SK-N-DZ (cell line): ENCODE results near the gene AQP2. TPM values are rescaled to one million over a fixed set of nuclear protein-coding genes. Genes with fewer than 3 reads are reported as not detected.

ENCODE experiments used
- DNase-seq: peaks from one replicate; pipeline ENCODE4 v3.0.0-alpha.2; 2015; ENCODE audit warnings: low spot score
- polyA plus RNA-seq, 2 experiments: library from polyadenylated mRNA; depleted of rRNA; stranded (reverse); fragments of >200 nt; gene quantifications; 2 replicates each; pipeline ENCODE4 v1.2.3, GENCODE V29; 2014

Gene AQP2
- 0.14 TPM in 1 of 2 replicates, not detected in the other for polyA plus RNA-seq (2014; cell fraction: cytosol; rRNA removed)
- polyA plus RNA-seq (2014; cell fraction: nucleus; rRNA removed): not detected in 2 replicates

DNA sequence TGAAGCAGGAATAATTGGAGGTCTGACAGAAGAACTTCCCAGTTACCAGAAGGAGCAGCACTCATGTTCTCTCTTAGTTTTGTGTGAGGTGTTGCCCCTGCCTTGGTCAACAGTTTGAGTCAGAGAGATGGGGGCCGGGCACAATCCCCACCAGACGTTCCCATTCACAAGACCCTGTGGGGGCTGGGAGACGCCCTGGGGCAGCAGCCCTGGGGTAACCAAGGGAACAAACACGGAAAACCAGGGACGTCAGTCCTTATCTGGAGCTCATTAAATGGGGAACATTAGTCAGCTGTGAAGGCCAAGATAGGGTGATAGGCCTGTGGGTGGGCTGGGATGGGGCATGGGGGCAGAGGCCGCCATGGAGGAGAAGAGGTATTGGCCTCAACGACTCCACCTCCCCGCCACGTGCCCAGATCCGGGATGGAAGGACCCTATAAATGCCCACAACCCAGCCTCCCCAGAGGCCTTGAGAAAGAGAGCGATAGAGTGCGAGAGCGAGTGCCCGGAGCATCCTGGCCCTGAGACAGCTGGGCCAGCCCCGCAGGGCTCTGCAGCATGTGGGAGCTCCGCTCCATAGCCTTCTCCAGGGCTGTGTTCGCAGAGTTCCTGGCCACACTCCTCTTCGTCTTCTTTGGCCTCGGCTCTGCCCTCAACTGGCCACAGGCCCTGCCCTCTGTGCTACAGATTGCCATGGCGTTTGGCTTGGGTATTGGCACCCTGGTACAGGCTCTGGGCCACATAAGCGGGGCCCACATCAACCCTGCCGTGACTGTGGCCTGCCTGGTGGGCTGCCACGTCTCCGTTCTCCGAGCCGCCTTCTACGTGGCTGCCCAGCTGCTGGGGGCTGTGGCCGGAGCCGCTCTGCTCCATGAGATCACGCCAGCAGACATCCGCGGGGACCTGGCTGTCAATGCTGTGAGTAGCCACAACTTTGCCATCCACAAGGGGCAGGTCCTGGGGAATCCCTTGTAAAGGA lies at the start of gene AQP2:
Gene AQP2 (plus strand): TSS at position 465 of the 979 bp plus-strand sequence. CDS start 94 bp downstream, at position 559.
- no peak for DNase-seq

DNA sequence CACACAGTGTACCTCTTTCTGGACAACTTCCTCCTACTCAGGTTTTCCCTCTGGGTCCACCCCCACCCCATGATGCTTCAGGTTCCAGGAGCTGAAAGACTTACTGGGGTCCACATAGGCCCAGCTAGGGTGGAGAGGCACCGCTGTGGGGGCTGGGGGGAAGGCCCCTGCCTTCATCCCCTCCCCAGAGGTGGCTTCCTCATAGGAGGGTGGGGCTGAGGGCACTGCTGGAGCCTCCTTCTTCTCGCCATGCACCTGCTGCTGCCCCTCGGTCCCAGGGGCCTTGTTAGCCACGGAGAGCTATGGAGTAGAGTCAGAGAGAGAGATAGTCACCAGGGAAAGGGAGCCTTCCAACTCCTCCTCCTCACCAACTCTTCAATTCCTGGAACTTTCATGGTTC lies 49.5 kb upstream of the AQP2 start:
- no peak for DNase-seq

DNA sequence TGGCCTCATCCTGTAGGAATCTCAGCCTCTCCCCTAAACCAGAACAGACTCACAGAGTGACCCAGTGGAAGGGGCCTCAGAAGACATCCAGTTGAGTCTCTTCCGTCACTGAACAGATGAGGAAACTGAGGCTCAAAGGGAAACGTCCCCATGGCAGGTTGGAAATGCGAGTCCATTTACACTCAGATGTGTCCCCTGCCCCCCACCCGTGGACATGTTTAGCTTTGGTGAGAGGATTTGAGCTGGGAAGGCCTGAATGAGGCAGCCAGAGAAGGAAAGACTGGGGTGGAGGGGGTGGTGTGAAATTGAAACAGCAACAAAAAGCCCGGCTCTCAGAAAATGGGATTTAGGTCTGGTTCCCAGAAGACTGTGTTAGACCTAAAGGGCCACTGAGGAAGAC lies 48.6 kb upstream of the AQP2 start:
- DNase-seq: no peak

GRCh38 chr12:49902399-49903350 lies 47.9 kb upstream of the AQP2 start:
- peak; percentile 99 for DNase-seq

- DNase-seq: no peak
Measured at GRCh38 chr12:49903351-49903699, 47.2 kb upstream of the AQP2 start.

GRCh38 chr12:49903700-49904423 lies 46.7 kb upstream of the AQP2 start, which contains the start of gene FAIM2:
TSS of gene FAIM2 (minus strand) at chr12:49903900. CDS start at chr12:49903792, 108 bp downstream.
- DNase-seq: peak; percentile 90

DNA sequence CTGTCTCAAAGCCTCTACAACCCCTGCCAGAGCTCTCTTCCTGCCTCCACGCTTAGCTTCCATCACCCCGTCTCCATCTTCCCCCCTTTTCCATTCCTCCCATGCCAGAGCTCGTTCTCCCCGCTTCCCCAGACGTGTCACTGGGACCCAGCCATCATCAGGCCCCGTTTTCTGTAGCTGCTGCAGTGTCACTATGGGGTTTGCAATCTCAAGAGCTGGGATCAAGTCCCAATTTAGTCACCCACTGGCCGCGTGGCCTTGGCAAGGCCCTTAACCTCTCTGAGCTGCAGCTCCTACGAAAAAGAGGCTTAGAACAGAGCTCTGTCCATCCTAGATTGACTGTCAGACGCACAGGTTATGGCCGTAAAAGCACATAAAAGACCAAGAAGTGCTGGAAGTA lies 45.9 kb upstream of the AQP2 start:
- no peak for DNase-seq

- DNase-seq: no peak
Measured at GRCh38 chr12:49905718-49906314, 44.7 kb upstream of the AQP2 start.

GRCh38 chr12:49907352-49907751 lies 43.2 kb upstream of the AQP2 start:
- DNase-seq: no peak

DNA sequence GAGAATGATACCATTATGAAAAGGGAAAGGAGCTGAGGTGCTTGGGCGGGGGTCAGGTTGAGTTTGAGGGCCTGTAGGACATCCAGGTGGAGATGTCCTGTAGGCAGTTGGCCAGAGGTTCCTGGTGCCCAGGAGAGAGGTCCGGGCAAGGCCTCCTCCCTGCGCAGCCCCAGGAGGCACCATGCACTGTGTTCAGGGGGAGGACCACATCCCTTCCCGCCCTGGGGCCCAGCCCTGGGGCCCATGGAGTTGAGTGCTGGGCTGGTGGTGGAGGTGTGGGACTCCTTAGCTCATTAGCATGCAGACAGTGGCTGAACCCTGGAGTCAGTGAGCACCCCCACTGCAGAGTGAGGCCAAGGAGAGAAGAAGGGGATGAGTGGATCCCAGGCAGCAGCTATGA lies 41.2 kb upstream of the AQP2 start:
- no peak for DNase-seq

GRCh38 chr12:49909826-49910225 lies 40.7 kb upstream of the AQP2 start:
- DNase-seq: peak; percentile 62

- no peak for DNase-seq
Measured at GRCh38 chr12:49910331-49911212, 40.0 kb upstream of the AQP2 start.

DNA sequence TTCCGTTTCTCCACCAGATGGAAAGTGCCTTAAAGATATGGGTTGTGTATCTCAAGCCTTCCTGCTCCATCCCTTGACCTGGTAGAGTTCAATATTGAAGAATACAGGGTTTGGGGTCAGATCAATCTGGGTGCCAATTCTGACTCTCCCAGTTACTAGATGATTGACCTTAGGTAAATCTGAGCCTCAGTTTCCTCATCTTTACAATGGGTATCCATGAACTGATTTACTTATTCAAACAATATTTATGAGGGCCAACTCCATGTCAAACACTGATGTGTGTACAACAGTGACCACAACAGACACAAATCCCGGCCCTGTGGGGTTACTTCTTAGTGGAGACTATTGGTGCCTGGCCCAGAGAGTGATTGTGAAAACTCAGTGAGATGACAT lies 39.3 kb upstream of the AQP2 start:
- no peak for DNase-seq

DNA sequence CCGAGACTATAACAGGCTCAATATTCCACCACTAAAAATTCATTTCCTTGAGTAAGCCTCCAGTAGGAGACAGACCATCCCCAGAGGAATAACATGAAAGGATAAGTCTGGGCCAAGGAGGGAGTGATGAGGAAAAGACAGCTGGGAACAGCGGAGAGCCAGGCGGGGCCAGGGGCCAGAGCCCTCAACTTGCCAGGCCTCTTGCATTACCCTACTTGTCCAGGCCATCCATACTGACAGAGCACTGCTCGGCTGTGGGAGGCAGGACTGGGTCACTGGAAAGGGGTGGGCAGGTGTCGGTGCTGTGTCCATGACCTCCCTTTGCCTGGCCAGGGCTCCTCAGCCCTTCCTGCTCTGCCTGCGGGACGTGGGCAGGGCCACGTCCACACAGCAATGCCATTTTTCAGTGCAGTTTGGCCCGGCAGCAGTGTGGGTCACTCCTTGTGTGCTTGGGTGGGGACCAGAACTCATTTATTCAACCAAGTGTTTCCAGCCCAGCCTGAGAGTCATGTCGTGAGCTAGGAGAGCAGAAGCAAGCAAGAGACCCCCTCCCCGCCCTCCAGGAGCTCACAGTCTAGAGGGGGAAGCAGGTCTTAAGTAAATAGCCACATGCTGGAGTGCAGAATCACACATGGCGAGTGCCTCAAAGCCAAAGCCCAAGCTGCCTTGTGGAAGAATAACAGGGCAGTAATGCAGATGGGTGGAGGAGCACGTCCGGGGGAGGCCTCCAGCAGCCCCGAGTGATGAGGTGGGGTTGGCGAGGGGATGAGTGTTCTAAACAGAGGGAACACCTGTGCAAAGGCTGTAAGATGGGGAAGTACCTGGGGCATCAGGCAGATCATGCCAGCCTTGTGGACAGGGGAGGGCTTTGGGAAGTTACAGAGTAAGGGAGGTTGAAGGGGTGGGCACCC lies 37.9 kb upstream of the AQP2 start:
- no peak for DNase-seq

GRCh38 chr12:49916129-49916919 lies 34.2 kb upstream of the AQP2 start:
- DNase-seq: no peak

DNA sequence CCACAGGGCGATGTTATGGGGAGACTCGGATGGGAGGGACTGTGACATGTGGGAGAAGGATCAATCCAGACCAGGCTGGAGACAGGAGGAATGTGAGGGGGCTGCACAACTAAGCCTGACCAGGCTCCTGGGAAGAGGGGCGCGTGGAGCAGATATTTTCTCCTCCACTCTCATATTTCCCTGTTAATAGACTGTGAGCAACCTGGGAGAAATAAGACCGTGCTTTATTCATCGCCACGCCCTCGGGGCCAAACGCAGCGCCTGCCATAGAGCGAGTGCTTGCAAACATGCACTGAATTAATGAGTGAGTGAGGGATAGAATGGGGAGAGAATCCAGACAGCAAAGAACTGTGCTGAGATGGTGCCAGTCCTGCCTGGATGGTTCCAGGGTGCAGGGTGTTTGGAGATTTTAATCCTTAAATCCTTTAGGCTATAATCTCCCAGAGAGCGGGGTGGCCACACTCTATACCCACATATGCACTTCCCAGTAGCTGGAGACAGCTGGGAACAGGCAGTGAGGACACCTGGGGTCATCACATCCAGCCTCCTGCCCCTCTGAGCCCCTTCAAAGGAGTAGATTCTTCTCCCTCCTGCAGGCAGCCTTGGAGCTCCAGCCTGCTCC lies 33.3 kb upstream of the AQP2 start:
- no peak for DNase-seq

GRCh38 chr12:49917788-49918173 lies 32.8 kb upstream of the AQP2 start:
- DNase-seq: no peak
